Left renal pelvis (tissue), 4 donors: ENCODE results near the gene BBS9. TPM values are rescaled to one million over a fixed set of nuclear protein-coding genes. Genes with fewer than 3 reads are reported as not detected.

ENCODE experiments used
- DNase-seq, 4 donors: peaks; one replicate each; pipeline ENCODE4 v3.0.0-alpha.2; 2013; ENCODE audit warnings: low read depth in 4 of 4, low spot score in 3 of 4
- polyA plus RNA-seq, 4 donors: library from polyadenylated mRNA; unstranded; fragments of 120-200 nt; gene quantifications; one replicate each; pipeline ENCODE4 v1.2.1, GENCODE V29; 2013; ENCODE audit not compliant: insufficient read length in 4 of 4

The BBS9 gene
- polyA plus RNA-seq, 4 donors: 16.2 to 20.2 (median 18.9) TPM

DNA sequence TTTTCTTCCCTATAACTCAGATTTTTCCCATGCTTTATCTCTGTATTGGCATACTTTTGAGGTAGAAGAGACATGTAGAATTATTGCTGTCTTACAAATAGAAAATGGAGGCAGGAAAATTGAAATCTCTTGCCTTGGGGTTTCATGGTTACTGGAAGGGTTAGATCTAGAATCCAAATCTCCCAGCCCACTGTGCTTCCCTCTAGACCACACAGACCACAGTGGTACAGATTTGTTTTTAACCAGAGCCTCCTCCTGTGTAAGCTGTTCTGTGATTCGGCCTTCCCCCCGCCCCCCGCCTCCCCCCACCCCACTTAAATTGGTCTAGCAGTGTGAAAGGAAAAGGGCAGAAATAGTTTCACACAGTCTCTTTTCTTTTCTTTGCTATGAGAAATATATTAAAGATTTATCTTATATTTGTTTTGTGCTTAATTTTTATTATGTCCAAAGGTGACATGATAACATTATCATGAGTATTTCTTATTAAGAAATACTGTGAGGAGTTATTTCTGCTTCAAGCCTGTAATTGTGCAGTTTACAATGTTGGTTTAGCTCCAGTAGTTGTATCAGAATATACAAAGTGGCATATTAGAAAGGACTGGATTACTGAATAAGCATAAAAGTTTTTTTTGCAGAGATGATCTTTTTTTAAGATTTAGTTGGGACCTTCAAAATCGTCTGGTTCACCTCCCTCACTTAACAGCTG, 407.2 kb downstream of the BBS9 start:
- DNase-seq: no peak

DNA sequence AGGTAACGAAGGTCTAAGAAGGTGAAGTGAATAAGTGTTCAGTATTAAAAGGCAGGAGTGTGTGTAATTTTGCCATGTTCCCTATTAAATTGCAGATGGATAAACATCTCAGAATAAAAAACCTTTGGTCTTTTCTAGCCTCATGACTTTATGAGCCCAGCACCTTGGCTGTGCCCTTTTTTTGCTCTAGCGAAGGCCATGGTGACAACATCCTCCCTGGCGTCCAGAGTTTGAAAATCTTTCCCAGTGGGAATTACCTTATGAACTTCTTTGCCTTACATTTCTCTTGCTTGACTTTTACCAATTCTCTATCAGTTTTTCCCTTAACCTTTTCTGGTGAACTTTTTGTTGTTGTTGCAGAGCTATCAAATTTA, 407.7 kb downstream of the BBS9 start:
- no peak for DNase-seq

DNA sequence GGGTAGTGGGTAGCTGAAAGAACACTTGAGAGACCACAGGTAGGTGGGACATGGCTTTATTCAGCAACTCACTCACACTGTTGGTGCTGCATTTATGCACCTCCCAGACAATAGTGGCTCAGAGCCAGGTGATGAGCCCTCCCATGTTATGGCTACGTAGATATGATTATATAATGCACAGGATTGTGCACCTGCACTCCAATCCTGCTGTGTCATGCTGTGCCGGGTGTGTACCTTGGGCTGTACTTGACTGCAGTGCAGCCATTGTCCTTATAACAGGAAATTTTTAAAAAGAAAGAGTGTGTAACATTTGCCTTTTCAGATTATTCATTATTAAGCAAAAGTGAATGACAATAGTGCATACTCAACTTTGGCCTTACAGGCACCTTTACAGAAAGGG, 409.8 kb downstream of the BBS9 start:
- no peak for DNase-seq

DNA sequence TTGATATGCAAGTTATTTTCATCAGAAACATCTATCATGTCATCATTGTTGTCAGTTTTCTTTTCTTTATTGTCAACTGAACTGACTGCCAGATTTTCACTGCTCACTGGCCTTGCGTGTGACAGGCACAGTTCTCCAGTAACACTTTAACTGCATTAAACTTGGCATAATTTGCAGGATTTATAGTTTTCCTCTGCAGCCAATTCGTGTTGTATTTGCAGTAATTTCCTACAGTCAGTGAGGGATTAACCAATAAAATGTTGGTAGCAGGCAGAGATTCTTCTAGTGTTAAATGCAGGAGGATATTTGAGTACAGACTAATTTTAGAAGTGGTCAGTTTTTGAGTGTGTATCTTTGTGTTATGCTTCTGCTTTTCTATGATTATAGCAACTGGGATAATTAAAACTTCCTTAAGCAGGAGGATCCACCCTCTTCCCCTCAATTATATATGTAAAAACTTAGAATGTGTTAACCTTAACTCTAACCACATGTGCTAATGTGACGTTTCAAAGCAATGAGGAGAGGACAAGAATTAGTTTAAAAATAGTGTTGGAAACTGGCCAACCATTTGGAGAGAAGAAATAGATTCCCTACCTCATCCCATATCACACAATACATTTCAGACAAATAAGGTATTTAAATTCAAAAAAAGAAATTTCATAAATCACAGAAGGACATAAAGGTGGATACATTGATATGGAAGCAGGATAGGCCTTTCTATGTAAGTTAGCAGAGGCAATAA, 410.5 kb downstream of the BBS9 start:
- no peak for DNase-seq

DNA sequence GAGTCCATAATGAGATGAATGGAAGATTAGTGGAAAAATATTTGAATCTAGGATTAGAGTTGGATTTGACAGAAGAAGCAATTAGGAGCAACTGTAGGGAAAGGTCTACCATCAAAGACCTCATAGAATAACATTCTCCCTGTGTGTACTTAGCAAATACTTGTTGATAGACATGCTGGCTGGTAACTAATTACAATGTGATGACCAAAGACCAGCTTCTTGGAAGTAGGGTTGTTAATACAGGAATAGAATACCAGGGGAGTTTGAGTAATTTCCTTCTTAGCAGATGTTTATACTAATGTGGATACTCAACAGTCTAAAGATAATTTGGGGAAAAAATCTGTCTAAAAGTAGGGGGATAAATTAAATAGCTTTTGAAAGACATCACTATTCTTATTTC, 418.5 kb downstream of the BBS9 start:
- DNase-seq: no peak

DNA sequence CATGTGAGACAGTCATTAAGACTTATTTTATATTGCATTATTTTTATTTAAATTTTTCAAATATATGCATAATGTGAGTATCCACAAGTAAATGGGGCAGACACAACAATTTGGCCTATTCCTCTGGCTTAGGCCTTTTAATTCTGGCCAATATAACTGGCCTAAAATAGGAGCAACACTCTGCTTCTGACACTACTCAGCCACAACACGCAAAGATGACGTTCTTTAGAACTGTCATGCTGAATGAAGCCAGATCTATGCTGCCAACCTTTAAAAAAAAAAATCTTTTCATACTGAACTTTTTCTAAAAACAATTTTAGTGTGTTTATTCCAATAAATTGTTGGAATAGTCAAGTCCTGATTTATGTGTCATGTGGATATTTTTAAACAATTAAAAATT, 421.0 kb downstream of the BBS9 start:
- DNase-seq: no peak

DNA sequence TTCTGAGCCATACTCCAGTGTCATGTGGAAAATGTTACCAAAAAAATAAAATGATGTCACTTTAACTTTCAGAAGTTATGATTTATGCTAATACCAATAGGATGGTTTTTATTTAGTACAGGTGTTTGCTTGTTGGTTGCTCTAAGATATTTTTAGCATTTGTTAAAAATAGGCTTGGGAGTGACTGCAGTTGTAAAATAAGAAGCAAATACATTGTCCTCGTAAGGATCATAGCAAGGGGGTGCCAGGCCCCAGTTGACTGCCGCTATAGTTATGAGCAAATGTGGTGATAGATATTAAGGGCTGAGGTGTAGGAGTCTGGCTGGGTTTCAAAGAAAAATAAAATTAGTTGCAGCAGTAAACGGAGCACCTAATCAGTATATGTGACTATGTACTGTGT, 421.6 kb downstream of the BBS9 start:
- DNase-seq: no peak

DNA sequence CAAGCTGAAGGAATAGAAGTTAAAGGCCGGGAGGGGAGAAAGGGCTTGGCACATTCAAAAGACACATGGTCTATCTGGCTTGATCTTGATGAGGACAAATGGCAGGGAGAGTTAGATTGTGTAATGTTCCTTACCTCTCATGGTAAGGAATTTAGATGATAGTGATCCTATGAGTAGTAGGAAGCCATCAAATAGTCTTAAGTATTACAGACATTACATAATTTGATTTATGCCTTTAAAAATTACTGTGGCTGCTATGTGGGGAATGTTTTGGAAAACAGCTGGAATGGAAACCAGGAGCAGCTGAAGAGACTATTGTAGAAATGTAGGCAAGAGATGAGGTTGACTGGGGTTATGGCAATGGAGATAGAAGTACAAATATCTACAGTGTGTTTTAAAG, 424.7 kb downstream of the BBS9 start:
- no peak for DNase-seq

DNA sequence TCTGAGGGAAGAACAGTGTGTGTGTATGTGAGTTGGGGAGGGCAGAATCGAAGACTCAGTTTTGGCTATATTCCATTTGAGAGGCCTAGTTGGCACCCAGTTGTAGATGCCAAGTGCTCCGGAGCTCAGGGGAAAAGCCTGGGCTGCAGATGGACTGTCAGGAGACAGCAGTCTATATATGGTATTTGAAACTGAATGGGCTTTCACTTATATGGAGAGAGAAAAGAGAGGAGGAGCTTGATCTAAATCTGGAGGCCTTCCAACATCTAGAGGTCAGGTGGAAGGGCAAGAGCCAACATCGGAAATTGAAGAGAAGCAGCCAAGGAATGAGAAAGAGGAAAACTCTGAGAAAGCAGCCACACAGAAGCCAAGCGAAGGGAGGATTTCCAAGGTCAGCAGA, 425.2 kb downstream of the BBS9 start:
- no peak for DNase-seq

DNA sequence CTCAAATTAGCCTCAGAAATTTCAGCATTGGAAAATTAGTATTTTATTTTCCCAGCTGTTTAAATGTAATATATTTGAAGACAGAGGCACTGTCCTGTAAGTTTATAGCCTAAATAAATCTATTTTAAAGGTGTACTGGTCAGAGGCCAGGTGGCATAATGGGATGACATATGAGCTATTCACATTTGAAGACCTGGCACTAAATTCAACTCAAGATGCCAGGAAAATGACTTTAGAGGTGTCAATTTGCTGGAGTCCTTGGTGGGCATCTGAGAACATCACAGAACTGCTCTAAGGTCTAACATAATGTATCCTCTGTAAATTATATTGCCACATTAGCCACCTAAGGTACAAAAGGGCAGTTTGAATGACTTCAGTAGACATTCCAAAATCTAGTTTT, 427.1 kb downstream of the BBS9 start:
- no peak for DNase-seq

DNA sequence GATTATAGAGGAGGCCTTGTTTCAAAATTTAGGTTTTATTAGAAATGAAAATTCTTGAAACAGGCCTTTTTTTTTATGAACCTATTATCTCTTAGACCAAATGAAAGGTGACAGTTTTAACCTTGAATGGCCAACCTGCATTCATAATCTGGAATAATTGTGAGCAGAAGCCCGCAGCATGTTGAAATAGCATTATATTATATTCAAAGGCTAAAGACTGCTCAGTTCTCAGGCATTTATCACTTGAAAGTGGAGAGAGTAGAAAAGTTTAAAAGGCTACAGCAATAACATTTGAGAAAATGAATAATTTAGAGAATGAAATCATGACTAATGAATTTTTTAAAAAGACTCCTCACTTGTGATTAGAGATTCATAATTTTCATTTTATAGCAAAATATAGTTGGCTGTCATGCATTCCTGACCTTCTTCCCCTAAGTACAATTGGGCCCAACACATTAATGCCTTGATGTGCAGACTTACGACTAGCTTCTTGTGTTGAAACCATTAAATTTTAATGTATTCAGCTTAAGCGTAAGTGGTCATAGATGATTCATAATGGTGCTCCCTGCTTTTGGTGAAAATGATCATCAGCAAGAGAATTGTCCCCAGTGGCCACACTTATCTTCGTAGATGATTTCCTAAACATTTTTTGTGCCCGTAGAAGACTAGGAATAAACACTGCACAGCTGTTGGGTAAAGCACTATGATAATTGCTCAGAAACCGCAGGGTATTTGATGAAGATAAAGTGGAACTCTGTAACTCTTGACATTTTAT, 429.4 kb downstream of the BBS9 start:
- DNase-seq: no peak

DNA sequence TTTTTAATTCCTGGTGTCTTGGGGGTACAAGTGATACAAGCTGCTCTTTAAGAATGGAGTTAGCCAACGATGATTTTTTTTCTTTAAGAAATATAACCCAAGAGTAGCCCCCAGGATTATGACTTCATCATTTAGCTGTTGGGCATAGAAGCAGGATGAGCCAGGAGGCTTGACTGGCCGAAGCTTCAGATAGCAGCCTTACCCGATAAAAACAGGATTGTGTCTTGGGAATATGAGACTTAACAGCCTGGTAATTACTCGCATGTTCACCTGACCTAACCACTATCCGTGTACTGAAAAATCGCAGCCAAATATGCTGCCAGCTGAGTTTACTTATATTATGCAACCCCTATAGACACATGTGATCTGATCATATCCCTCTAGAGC, 430.0 kb downstream of the BBS9 start:
- DNase-seq: no peak

DNA sequence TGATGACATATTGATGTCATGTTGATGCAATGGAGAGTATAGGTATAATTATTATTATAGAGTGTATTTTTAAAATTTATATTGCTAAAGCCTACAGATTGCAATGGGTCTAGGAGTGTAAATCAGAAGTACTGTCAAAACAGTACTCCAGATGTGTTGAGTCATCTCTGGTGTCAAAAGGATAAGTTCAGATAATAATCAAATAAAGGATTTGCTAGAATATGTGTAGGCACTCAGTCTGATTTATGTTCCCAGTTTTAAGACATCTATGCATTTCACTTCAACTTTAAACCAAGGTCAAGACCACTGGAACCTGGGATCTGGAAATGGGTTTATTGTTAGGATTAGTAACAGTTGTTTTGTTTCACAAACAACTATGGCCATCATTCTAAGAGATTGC, 433.6 kb downstream of the BBS9 start:
- DNase-seq: no peak

DNA sequence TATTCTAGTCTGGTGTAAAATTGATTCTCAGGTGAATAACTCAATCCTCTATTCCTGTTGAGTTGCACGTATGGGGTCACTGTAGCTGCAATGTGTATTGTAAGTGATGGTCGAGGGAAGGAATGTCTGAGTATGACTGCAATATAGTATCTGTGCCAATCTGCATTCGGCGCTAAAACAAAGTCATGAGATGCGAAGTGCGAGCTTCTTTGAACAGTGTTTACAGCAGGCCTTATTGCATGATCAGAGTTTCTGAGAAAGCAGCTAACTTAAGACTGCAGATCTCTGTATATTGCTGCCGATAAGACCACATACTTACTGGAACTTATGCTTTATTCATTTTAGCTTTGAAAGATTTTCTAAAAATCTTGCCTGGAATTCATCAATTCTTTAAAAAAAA, 434.3 kb downstream of the BBS9 start:
- DNase-seq: no peak

DNA sequence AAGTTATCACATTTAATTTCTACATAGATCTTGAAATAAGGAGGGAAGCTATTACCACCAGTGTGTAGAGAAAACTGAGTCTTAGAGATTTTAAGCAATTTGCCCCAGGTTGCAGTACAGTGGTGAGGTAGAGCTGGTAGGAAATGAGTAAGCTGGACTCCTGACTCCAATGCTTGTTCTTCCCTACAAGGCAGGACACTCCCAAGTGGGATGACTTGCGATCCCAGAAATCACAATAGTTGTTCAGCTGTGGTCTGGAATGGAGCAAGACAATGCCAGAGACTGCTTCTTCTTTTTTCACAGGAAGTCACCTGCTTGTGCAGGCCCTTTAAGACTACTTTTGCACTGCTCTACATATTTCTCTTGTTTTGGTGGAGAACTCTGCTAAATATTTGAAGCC, 448.8 kb downstream of the BBS9 start:
- DNase-seq: no peak

DNA sequence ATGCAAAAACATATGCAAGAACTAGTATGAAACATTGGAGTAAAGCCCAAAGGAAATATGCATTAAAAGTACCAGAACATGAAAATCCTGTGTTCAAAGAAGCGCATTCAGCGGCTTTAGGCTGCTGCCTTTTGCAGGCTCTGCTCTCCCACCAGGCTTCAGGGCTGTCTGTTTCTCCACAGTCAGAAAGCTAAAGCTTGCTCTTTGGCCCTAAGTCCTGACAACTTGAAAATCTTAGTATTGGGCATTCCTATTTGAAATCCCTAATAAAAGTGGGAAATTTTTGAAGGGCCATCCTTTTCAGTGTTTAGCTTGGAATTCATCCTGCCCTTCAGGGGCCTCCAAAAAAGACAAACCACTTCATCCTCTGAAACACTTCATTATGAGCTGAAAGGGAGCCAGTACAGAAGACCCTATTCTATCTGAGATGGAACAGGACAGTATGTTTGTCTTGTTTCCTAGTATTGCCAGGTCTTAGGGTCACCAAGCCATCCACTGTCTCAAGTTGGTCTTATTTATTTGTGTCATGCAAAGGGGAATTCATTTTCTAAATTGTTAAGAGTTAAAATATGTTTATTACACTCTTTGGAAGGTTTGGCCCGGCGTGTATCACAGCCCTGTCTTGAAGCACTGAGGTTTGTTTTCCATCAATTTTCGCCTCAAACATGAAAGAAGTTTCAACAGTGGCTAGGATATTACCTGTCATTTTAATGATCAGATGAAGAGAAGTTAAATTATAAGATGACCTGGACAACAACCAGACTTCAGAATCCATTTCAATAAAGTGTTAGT, 449.7 kb downstream of the BBS9 start:
- DNase-seq: no peak

DNA sequence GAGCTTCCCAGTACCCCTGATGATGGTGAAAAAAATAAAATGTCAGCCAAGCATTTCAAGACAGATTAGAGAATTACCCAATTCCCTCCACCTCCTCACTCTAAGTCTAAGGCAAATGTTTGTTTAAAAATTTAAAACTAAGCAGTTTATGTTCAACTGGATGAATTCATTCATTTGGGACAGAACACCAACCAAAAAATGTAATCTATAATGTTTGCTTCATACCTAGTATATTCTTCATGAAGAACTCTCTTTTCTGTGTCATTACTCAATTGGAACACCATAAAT, 450.3 kb downstream of the BBS9 start:
- no peak for DNase-seq

DNA sequence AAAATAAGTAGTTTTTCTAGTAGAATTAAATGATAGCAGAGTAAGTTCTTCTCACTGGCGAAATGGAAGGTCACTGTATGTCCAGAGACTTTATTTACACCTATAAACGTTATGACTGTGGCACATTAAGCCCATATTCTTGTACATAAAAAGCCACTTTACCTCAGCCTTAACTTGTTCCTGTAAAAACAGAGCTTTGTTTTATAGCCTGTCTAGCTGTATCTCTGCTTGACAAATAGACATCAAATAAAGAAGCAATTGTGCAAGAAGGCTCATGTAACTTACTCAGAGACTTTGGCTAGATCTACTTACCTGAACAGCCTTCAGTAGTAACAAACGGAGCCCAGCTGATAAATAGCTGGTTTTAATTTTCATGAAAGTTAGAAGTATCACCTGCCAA, 451.9 kb downstream of the BBS9 start:
- no peak for DNase-seq

DNA sequence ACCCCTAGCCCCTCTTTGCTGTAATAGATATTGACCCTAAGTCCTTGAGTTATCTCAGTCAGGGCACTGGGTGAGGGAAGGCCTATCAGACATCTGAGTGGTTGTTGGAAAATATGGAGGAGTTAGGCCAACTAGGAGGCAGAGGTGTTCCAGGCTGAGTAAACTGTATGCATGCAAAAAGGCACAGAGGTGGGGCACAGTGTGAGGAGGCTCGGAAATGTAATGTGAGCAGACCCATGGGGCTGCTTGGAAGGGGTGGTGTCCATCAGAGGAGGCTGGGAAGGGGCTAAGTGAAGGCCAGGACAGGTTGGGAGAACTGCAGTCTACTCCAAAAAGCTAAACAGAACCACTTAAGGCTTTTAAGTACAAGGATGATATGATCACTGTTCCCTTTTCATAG, 452.7 kb downstream of the BBS9 start:
- DNase-seq: no peak

DNA sequence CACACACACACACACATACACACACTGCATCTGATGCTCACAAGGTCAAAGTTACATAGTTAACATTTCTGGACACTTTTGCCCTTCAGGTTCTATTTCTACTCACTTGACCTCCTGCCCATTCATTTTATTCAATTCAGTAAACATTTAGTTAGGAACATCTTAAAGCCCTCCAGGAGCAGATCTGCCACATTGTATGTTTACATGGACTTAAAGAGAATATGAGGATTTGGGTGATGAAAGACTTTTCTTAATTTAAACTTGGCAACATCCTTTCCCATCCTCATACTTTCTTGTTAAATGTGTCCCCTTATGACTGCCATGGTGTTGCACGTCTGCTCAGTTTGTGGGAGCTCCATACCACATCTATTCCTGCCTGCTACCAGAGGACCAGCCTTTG, 453.2 kb downstream of the BBS9 start:
- DNase-seq: no peak

DNA sequence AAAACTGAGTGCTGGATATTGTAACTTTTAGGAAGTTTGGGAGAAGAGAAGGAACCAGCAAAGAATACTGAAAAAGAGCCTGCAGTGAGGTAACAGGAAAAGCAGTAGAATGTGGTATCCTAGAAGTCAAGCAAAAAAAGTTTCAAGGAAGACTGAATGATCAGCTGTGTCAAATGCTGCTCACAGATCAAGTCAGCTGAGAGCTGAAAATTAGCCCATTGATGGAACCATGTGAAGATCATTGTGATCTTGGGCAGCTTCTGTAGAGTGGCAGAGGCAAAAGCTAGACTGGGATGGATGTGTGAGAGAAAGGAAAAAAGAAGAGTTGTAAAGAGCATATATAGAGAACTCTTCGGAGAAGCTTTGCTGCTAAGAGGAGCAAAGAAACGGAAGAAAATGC, 460.5 kb downstream of the BBS9 start:
- DNase-seq: no peak
